ENCODE results near the gene ABTB2. TPM values are rescaled to one million over a fixed set of nuclear protein-coding genes. Genes with fewer than 3 reads are reported as not detected.

The ABTB2 gene
- total RNA-seq, 1 donor from 2014 or later: 72.8 TPM

- no peak overlapping the region for H3K4me3 Mint-ChIP-seq (ENCODE audit: unreplicated experiment)
- H3K27ac Mint-ChIP-seq (ENCODE audit: unreplicated experiment): no peak overlapping the region
- peaks cover 3% of the 10 kb centered on the region for H3K27me3 Mint-ChIP-seq (ENCODE audit: unreplicated experiment)
- no peaks in the 10 kb centered on the region for H3K36me3 Mint-ChIP-seq (ENCODE audit: low read depth, unreplicated experiment)
- TF ChIP-seq CTCF (IDR thresholded peaks at IDR 0.05; ENCODE audit: unreplicated experiment): no peak
- H3K9me3 Mint-ChIP-seq (ENCODE audit: unreplicated experiment): no peaks in the 10 kb centered on the region
- peaks cover 26% of the 10 kb centered on the region for H3K4me1 Mint-ChIP-seq (ENCODE audit: unreplicated experiment)
- no peak for DNase-seq (ENCODE audit: low spot score)
These were observed 125.0 kb downstream of the ABTB2 start for GRCh38 chr11:34232807-34233206.

GRCh38 chr11:34226210-34226609, 131.6 kb downstream of the ABTB2 start:
- Mint-ChIP-seq H3K4me3 (ENCODE audit: unreplicated experiment) (no peak overlapping the region), H3K36me3 (ENCODE audit: low read depth, unreplicated experiment) (no peaks in the 10 kb centered on the region), H3K27me3 (ENCODE audit: unreplicated experiment) (peaks cover 8% of the 10 kb centered on the region), H3K4me1 (ENCODE audit: unreplicated experiment) (peaks cover 10% of the 10 kb centered on the region), H3K27ac (ENCODE audit: unreplicated experiment) (no peak overlapping the region), H3K9me3 (ENCODE audit: unreplicated experiment) (no peaks in the 10 kb centered on the region)
- no peak for TF ChIP-seq CTCF (IDR thresholded peaks at IDR 0.05; ENCODE audit: unreplicated experiment)
- DNase-seq (ENCODE audit: low spot score): no peak

- Mint-ChIP-seq H3K27ac (ENCODE audit: unreplicated experiment) (no peak overlapping the region), H3K4me3 (ENCODE audit: unreplicated experiment) (no peak overlapping the region), H3K4me1 (ENCODE audit: unreplicated experiment) (peaks cover 17% of the 10 kb centered on the region), H3K9me3 (ENCODE audit: unreplicated experiment) (no peaks in the 10 kb centered on the region), H3K27me3 (ENCODE audit: unreplicated experiment) (peaks cover 8% of the 10 kb centered on the region), H3K36me3 (ENCODE audit: low read depth, unreplicated experiment) (no peaks in the 10 kb centered on the region)
- DNase-seq (ENCODE audit: low spot score): no peak
- no peak for TF ChIP-seq CTCF (IDR thresholded peaks at IDR 0.05; ENCODE audit: unreplicated experiment)
These were observed 132.7 kb downstream of the ABTB2 start for GRCh38 chr11:34225091-34225490.

- no peaks in the 10 kb centered on the region for H3K9me3 Mint-ChIP-seq (ENCODE audit: unreplicated experiment)
- no peak for TF ChIP-seq CTCF (IDR thresholded peaks at IDR 0.05; ENCODE audit: unreplicated experiment)
- peaks cover 8% of the 10 kb centered on the region for H3K27me3 Mint-ChIP-seq (ENCODE audit: unreplicated experiment)
- H3K27ac Mint-ChIP-seq (ENCODE audit: unreplicated experiment): peak overlapping the region; percentile 55
- peak overlapping the region; percentile 34 for H3K4me3 Mint-ChIP-seq (ENCODE audit: unreplicated experiment)
- peaks cover 23% of the 10 kb centered on the region for H3K4me1 Mint-ChIP-seq (ENCODE audit: unreplicated experiment)
- DNase-seq (ENCODE audit: low spot score): no peak
- no peaks in the 10 kb centered on the region for H3K36me3 Mint-ChIP-seq (ENCODE audit: low read depth, unreplicated experiment)
These were observed 133.3 kb downstream of the ABTB2 start for GRCh38 chr11:34224434-34224966.

- Mint-ChIP-seq H3K4me1 (ENCODE audit: unreplicated experiment) (peaks cover 27% of the 10 kb centered on the region), H3K9me3 (ENCODE audit: unreplicated experiment) (no peaks in the 10 kb centered on the region), H3K36me3 (ENCODE audit: low read depth, unreplicated experiment) (no peaks in the 10 kb centered on the region), H3K27ac (ENCODE audit: unreplicated experiment) (no peak overlapping the region), H3K27me3 (ENCODE audit: unreplicated experiment) (peaks cover 8% of the 10 kb centered on the region), H3K4me3 (ENCODE audit: unreplicated experiment) (no peak overlapping the region)
- no peak for DNase-seq (ENCODE audit: low spot score)
- no peak for TF ChIP-seq CTCF (IDR thresholded peaks at IDR 0.05; ENCODE audit: unreplicated experiment)
These were observed 133.9 kb downstream of the ABTB2 start for GRCh38 chr11:34223907-34224306.
